GM19023 (cell line): ENCODE measurements around the gene HTR7.
A peak's percentile ranks its signal among the peaks of the same experiment; 100 is the strongest.
"Not testable (repeated sequence)": the region's sequence is repeated elsewhere in the genome, so short reads cannot be mapped to it uniquely, and the experiment has no call there.

Experiments
- ATAC-seq: cut with Tn5 transposase; IDR thresholded peaks from one replicate; pipeline ENCODE4 v1.9.1; 2021; ENCODE audit warnings: mild to moderate bottlenecking, moderate library complexity; ENCODE audit not compliant: unreplicated experiment

Gene HTR7

DNA sequence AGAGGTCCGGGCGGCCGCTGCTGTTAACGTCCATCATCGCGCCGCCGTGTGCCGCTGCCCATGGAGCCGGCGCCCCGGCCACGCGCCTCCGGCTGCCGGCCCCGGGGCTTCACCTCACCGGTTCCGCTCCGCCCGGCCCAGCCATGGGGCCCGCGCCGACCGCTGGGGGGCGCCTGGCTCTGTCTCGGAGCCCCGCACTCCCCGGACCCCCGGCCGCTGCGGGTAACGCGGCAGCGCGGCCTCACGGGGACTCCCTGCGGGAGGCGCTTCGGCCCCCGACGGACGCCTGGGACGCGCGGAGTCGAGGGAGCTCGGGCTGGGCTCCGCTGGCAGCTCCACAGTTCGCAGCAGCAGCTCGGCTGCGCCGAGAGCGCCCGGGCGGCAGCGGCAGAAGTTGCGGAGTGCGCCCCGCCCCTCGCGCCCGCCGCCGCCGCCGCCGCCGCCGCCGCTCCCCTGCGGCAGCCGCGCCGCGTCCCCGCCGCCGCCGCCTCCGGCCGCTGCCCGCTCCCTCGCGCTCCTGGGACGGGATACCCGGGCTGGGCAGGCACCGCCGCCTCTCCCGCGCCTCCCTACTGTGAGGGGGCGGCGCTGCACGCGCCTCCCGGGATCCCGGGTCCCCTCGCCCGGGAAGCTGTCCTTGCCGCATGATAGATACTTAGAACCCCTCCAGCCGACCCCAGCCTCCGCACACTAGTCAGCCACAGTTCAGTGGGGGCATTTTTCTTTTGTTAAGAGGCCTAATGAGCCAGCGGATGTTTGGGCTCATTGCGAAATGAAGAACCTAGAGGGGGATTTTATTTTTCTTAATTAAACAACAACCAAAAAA lies at the start of gene HTR7:
Gene HTR7, minus strand, starts transcription at position 405 of the 826 bp plus-strand sequence. Its CDS starts 368 bp downstream, at position 37.
- peak; percentile 81 for ATAC-seq

DNA sequence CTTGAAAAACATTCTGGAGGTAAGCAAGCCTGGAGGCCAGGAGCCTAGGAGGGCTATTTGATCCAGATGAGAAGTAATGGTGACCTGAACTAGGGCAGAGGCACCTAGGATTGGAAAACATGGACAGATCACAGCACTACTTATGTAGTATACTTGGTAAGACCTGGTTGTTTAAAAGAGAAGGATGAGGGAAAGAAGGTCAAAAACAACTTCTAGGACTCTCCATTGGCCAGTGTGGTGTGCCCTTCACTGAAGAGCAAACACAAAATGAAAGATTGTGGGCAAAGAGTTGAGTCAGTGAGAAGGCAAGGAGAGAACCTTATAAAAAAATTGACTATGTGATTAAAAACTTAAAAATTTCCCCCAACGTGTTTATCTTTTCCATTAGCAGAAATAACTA lies 48.8 kb upstream of the HTR7 start:
- no peak for ATAC-seq

- no peak for ATAC-seq
These were observed 48.1 kb upstream of the HTR7 start for GRCh38 chr10:90905925-90906324.

DNA sequence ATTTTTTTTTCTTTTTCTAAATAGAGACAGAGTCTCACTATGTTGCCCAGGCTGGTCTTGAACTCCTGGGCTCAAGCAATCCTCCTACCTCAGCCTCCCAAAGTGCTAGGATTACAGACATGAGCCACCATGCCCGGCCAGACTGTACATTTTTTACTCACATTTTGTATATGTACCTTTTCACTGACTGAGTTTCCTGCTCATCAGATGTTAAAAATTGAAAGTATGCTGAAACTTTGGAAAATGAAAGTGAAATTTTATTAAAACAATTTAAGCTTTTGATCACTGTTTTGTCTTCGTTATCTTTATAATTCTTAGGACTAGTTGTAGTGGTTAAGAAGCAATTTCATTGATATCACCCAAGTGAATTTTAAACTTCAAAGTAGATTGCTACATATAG lies 39.1 kb upstream of the HTR7 start:
- ATAC-seq: not testable (repeated sequence)

DNA sequence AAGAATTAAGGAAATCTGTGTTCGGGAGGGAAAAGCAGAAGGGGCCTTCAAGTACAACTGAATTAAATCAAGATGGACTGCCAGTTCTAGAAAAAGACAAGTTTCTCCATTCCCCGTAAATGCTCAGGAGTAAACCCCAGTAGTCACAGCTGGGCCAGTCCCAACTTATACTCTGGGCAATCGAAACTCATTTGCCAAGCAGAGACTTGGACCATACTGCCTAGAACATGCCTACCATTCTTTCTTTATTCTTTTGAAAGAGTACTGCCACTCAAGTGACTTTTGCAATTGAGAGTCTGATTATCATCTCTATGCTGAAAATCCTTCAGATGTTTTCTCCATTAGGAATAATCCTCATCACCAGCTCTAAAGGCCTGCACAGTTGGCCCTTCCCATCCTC lies 35.4 kb upstream of the HTR7 start:
- no peak for ATAC-seq

- ATAC-seq: no peak
These were observed 32.5 kb upstream of the HTR7 start for GRCh38 chr10:90890347-90890746.

GRCh38 chr10:90889636-90890035 lies 31.8 kb upstream of the HTR7 start:
- no peak for ATAC-seq

GRCh38 chr10:90888387-90888786 lies 30.5 kb upstream of the HTR7 start:
- no peak for ATAC-seq

DNA sequence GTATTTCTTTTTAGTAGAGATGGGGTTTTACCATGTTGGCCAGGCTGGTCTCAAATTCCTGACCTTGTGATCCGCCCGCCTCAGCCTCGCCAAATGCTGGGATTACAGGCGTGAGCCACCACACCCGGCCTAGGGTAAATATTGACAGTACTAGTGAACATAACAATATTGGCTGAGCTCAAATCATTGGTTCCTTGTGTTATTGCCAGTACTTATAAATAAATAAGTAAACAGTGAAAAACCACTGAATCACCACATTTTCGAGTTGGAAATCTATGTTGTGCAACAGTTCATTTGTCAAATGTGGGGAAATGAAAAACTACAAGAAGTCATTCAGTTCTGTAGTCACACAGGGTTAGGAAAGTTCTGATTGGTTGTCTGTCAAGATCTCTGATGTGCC lies 29.7 kb upstream of the HTR7 start:
- ATAC-seq: no peak

GRCh38 chr10:90885176-90885575 lies 27.3 kb upstream of the HTR7 start:
- ATAC-seq: no peak

DNA sequence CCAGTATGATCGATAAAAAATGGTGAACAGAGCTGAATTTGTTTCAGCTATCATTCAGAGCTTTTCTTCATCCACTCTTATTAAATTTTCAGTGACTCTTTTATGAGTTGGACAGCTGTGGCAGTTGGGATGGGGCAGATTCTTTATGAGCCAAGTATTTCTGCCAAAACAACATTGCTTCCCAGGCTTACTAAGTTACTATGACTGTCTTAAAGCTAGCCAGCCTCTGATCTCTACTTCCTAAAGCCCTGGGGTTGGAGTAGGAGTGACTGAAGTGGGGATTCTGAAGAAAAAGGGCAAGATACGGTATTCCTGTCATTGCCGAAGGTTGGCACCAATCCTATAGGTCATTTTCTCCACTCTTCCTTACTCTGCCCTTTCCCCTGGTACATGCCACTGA lies 26.6 kb upstream of the HTR7 start:
- no peak for ATAC-seq

- not testable (repeated sequence) for ATAC-seq
These were observed 22.4 kb upstream of the HTR7 start for GRCh38 chr10:90880059-90880719.

DNA sequence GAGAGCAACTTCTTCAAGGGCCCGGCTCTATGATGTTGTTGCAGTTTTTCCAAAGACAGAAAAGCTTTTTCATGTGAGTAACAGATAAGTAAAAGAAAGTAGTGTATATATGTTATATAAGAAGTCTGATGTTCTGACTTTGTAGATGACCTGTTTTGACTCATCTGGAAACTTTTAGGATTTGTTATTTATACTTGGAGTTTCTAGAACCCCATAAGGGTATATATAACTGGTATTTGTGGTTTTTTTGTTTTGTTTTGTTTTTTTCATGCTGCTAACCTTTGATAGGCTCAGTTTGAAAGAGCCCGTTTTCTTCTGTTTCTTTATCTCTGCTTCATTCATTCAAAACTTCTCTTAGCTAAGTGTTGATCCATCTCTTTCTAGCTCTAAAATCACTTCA lies 21.2 kb upstream of the HTR7 start:
- ATAC-seq: no peak

GRCh38 chr10:90872648-90873020 lies 14.8 kb upstream of the HTR7 start:
- ATAC-seq: no peak

DNA sequence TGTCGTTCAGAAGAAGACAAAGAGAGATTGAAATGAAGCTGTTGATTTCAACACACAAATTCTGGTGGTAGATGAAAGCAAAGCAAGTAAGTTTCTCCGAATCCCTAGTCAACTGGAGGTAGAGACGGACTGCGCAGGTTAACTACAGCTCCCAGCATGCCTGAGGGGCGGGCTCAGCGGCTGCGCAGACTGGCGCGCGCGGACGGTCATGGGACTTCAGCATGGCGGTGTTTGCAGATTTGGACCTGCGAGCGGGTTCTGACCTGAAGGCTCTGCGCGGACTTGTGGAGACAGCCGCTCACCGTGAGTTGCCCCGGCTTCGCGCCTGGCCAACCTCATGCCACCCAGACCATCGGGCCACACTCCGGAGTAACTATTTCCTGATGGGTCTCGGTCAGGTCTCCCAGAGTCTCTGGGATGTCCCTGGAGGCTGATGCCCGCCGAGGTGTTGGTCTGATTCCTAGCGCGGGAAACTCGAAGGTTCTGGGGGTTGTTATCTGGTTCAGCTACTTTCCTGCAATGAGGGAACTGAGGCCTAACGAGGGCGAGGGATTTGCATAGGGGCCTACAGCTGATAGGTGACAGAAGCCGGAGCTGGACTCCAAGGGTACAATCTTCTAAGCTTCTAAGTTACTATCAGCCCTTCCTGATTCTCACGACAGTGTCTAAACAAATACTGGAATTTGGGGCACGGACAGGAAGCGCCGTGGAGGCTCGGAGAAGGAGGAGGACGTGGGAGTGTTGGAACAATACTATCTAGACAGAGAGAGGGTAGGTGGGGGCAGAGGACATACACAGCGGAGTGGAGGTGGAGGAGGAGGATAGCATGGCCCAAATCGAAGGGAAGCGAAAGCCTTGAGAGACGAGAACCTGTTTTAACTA lies 14.2 kb upstream of the HTR7 start, which contains the start of gene RPP30:
Gene RPP30, plus strand, starts transcription at position 209 of the 882 bp plus-strand sequence. Its CDS starts 13 bp downstream, at position 222.
- ATAC-seq: peak; percentile 99

GRCh38 chr10:90871279-90871765 lies 13.5 kb upstream of the HTR7 start:
- peak; percentile 51 for ATAC-seq

DNA sequence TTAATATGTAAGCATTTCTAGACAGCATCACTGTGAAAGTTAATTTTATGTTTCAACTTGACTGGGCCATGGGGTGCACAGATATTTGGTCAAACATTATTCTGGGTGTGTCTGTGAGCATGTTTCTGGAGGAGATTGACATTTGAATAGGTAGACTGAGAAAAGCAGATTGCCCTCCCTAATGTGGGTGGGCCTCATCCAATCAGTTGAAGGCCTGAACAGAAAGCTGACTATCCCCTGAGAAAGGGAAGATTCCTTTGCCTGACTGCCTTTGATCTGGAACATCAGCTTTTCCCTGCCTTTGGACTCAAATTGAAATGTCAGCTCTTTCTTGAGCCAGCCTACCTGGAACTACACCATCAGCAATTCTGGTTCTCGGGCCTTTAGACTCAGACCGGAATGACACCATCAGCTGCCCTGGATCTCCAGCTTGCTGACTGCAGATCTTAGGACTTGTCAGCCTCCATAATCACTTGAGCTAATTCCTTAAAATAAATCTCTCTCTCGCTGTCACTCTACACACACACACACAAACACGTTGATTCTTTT lies 8.3 kb upstream of the HTR7 start:
- no peak for ATAC-seq

- no peak for ATAC-seq
These were observed 7.6 kb upstream of the HTR7 start for GRCh38 chr10:90865401-90865800.

GRCh38 chr10:90862908-90863514 lies 5.2 kb upstream of the HTR7 start:
- ATAC-seq: no peak

- ATAC-seq: no peak
These were observed 3.0 kb upstream of the HTR7 start for GRCh38 chr10:90860790-90861189.
